K562 (cell line): ENCODE results near the gene ZDHHC18. TPM values are rescaled to one million over a fixed set of nuclear protein-coding genes. Genes with fewer than 3 reads are reported as not detected.

Experiments
- ARID3A ChIP-seq: IDR thresholded peaks from 2 replicates; pipeline ENCODE4 v1.6.1; 2012; ENCODE audit warnings: low read depth, low read length, improper control_type of control experiment, borderline replicate concordance
- C11orf30 ChIP-seq: fragments of 450-650 bp; IDR thresholded peaks from 2 replicates; pipeline ENCODE4 v1.6.1; 2016; ENCODE audit warnings: low read depth, mild to moderate bottlenecking
- JUN ChIP-seq, 2 experiments: sonication (generic) in 1 of 2; formaldehyde crosslinking in 1 of 2; IDR thresholded peaks; 2 replicates each; pipeline versions ENCODE4 v1.6.1 to v1.8.0; 2012 to 2022; ENCODE audit warnings: borderline replicate concordance in 2 of 2, mild to moderate bottlenecking in 2 of 2, improper control_type of control experiment in 1 of 2, low read depth in 1 of 2, low read length in 1 of 2, missing genetic modification reagents in 1 of 2
- MBD2 ChIP-seq: sonication (generic); IDR thresholded peaks from 2 replicates; pipeline ENCODE4 v1.6.1; 2016; ENCODE audit warnings: low read depth, borderline replicate concordance
- MTA3 ChIP-seq: fragments of 450-650 bp; formaldehyde crosslinking; IDR thresholded peaks from 2 replicates; pipeline ENCODE4 v1.6.1; 2017; ENCODE audit warnings: mild to moderate bottlenecking, borderline replicate concordance
- MYC ChIP-seq, 2 experiments: fragments of 250-450 bp in 1 of 2; sonication (Bioruptor Pico) in 1 of 2; IDR thresholded peaks; 2 replicates each; pipeline versions ENCODE4 v1.5.1 to v1.6.1; 2012 to 2021; ENCODE audit warnings: low read depth in 2 of 2, borderline replicate concordance in 1 of 2, improper control_type of control experiment in 1 of 2, low read length in 1 of 2, mild to moderate bottlenecking in 1 of 2, moderate library complexity in 1 of 2
- MYNN ChIP-seq, 2 experiments: sonication (generic); formaldehyde crosslinking in 1 of 2; IDR thresholded peaks; 2 replicates each; pipeline versions ENCODE4 v1.5.0 to v1.6.1; 2016 to 2020; ENCODE audit warnings: antibody characterized with exemption in 1 of 2, missing genetic modification reagents in 1 of 2
- NR1H2 ChIP-seq: sonication (generic); formaldehyde crosslinking; IDR thresholded peaks from 2 replicates; pipeline ENCODE4 v1.4.0; 2020; ENCODE audit warnings: mild to moderate bottlenecking, missing genetic modification reagents
- POLR2AphosphoS5 ChIP-seq: IDR thresholded peaks from 2 replicates; pipeline ENCODE4 v1.6.1; 2011; ENCODE audit warnings: mild to moderate bottlenecking, low read depth, low read length, moderate library complexity; ENCODE audit not compliant: control insufficient read depth, insufficient read depth
- PTBP1 ChIP-seq: fragments of 200-400 bp; formaldehyde crosslinking; IDR thresholded peaks from 2 replicates; pipeline ENCODE4 v1.6.1; 2017; ENCODE audit warnings: low read depth, low read length
- SMARCE1 ChIP-seq: fragments of 450-650 bp; IDR thresholded peaks from 2 replicates; pipeline ENCODE4 v1.7.1; 2016; ENCODE audit warnings: mild to moderate bottlenecking
- TAF7 ChIP-seq: fragments of 450-650 bp; IDR thresholded peaks from 2 replicates; pipeline ENCODE4 v1.6.1; 2016; ENCODE audit warnings: missing genetic modification characterization, missing compliant biosample characterization
- TOE1 ChIP-seq, 2 experiments: fragments of 450-650 bp in 1 of 2; sonication (generic) in 1 of 2; formaldehyde crosslinking in 1 of 2; IDR thresholded peaks; 2 replicates each; pipeline versions ENCODE4 v1.7.1 to v1.8.0; 2016 to 2022; ENCODE audit warnings: borderline replicate concordance in 2 of 2, mild to moderate bottlenecking in 2 of 2, antibody characterized with exemption in 1 of 2, inconsistent platforms in 1 of 2, low read depth in 1 of 2, missing genetic modification reagents in 1 of 2, moderate library complexity in 1 of 2
- ZNF431 ChIP-seq: sonication (generic); formaldehyde crosslinking; IDR thresholded peaks from 2 replicates; pipeline ENCODE4 v1.8.0; 2022; ENCODE audit warnings: mild to moderate bottlenecking, missing genetic modification reagents
- polyA plus RNA-seq, 8 experiments: library from polyadenylated mRNA; depleted of rRNA in 4 of 8; stranded (reverse) in 5 of 8; unstranded in 3 of 8; fragments of >200 nt; fragmentation: Nextera tagmentation in 2 of 8; fragmentation: Illumina TruSeq in 1 of 8; extraction: Ambion mirVana in 2 of 8; extraction: Trizol in 1 of 8; gene quantifications; 2 replicates each; pipeline versions ENCODE4 v1.2.1 to v1.2.3, GENCODE V29; 2011 to 2014; ENCODE audit warnings: inconsistent platforms in 1 of 8, missing spikeins in 1 of 8
- total RNA-seq, 7 experiments: library from RNA; depleted of rRNA in 6 of 7; stranded (reverse); fragments of >200 nt in 6 of 7; fragmentation: Illumina TruSeq in 2 of 7; extraction: Trizol in 2 of 7; gene quantifications; 2 replicates each; pipeline versions ENCODE4 v1.2.1 to v1.2.3, GENCODE V29; 2011 to 2021; ENCODE audit warnings: low replicate concordance in 1 of 7
- TF ChIP-seq, protein P1 (sequence below), 2 experiments: fragments of 250-450 bp in 1 of 2; fragments of 450-650 bp in 1 of 2; sonication (Bioruptor Pico) in 1 of 2; IDR thresholded peaks; 2 replicates each; pipeline versions ENCODE4 v1.6.1 to v1.8.0; 2016 to 2021; ENCODE audit warnings: mild to moderate bottlenecking in 2 of 2, moderate library complexity in 2 of 2, missing compliant biosample characterization in 1 of 2, missing genetic modification characterization in 1 of 2
- TF ChIP-seq, protein P2 (sequence below): fragments of 450-650 bp; IDR thresholded peaks from 2 replicates; pipeline ENCODE4 v1.6.1; 2016; ENCODE audit warnings: antibody characterized with exemption
- TF ChIP-seq, protein P3 (sequence below): fragments of 200-400 bp; formaldehyde crosslinking; IDR thresholded peaks from 2 replicates; pipeline ENCODE4 v1.6.1; 2017; ENCODE audit warnings: mild to moderate bottlenecking, low read depth, low read length, moderate library complexity

The ZDHHC18 gene
- total and polyA plus RNA-seq, 9 of the 15 experiments (the other 6 are each of a cell fraction or from before 2014, with no cell fraction given): 0.42 to 35.6 (median 15.8) TPM

GRCh38 chr1:26889551-26890466 lies 63.3 kb downstream of the ZDHHC18 start, which contains the start of gene GPN2 (continued):
- TF ChIP-seq ARID3A (no peak), TOE1 (IDR thresholded peaks at IDR 0.05; ENCODE audit: borderline replicate concordance) (peak; percentile 63; the same call in 1 of the 2 replicates), TOE1 (CRISPR knock-in tag; IDR thresholded peaks at IDR 0.05; ENCODE audit: borderline replicate concordance, low read depth) (peak; percentile 91), JUN (IDR thresholded peaks at IDR 0.05; ENCODE audit: borderline replicate concordance, low read depth, low read length) (no peak), JUN (CRISPR knock-in tag; IDR thresholded peaks at IDR 0.05; ENCODE audit: borderline replicate concordance) (peak; percentile 91), TAF7 (0 out of 2 replicates have a peak, but pooled peaks have one; percentile 13), NR1H2 (CRISPR knock-in tag) (0 out of 2 replicates have a peak, but pooled peaks have one; percentile 68), MTA3 (peak; percentile 85), MBD2 (peak; percentile 74; the same call in 1 of the 2 replicates), ZNF431 (CRISPR knock-in tag) (peak; percentile 86), C11orf30 (peak; percentile 75), MYNN (IDR thresholded peaks at IDR 0.05) (peak; percentile 89), MYNN (CRISPR knock-in tag; IDR thresholded peaks at IDR 0.05) (no peak), SMARCE1 (0 out of 2 replicates have a peak, but pooled peaks have one; percentile 42), PTBP1 (peak; percentile 90), MYC (IDR thresholded peaks at IDR 0.05; ENCODE audit: low read depth, low read length) (peak; percentile 67; the same call in 1 of the 2 replicates), MYC (CRISPR knock-in tag; IDR thresholded peaks at IDR 0.05; ENCODE audit: borderline replicate concordance, low read depth) (peak; percentile 64; the same call in 1 of the 2 replicates), POLR2AphosphoS5 (peak; percentile 93)
- TF ChIP-seq, protein P1, sequence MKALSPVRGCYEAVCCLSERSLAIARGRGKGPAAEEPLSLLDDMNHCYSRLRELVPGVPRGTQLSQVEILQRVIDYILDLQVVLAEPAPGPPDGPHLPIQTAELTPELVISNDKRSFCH (CRISPR knock-in tag; IDR thresholded peaks at IDR 0.05): no peak
- TF ChIP-seq, protein P1 (tag; IDR thresholded peaks at IDR 0.05): 0 out of 2 replicates have a peak, but pooled peaks have one; percentile 44
- TF ChIP-seq, protein P2, sequence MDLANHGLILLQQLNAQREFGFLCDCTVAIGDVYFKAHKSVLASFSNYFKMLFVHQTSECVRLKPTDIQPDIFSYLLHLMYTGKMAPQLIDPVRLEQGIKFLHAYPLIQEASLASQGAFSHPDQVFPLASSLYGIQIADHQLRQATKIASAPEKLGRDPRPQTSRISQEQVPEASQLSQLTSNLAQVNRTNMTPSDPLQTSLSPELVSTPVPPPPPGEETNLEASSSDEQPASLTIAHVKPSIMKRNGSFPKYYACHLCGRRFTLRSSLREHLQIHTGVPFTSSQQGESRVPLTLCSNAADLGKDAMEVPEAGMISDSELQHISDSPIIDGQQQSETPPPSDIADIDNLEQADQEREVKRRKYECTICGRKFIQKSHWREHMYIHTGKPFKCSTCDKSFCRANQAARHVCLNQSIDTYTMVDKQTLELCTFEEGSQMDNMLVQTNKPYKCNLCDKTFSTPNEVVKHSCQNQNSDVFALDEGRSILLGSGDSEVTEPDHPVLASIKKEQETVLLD: peak; percentile 59; the same call in 1 of the 2 replicates
- TF ChIP-seq, protein P3, sequence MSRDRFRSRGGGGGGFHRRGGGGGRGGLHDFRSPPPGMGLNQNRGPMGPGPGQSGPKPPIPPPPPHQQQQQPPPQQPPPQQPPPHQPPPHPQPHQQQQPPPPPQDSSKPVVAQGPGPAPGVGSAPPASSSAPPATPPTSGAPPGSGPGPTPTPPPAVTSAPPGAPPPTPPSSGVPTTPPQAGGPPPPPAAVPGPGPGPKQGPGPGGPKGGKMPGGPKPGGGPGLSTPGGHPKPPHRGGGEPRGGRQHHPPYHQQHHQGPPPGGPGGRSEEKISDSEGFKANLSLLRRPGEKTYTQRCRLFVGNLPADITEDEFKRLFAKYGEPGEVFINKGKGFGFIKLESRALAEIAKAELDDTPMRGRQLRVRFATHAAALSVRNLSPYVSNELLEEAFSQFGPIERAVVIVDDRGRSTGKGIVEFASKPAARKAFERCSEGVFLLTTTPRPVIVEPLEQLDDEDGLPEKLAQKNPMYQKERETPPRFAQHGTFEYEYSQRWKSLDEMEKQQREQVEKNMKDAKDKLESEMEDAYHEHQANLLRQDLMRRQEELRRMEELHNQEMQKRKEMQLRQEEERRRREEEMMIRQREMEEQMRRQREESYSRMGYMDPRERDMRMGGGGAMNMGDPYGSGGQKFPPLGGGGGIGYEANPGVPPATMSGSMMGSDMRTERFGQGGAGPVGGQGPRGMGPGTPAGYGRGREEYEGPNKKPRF: no peak
